GM12878 (cell line): ENCODE measurements around the gene DDX10. TPM values are rescaled to one million over a fixed set of nuclear protein-coding genes. Genes with fewer than 3 reads are reported as not detected.

ENCODE experiments used
- ATAC-seq: fragments of 200-7000 bp; cut with Tn5 transposase; 3 replicates; pipeline ENCODE4 v1.9.1; 2020; ENCODE audit warnings: mild to moderate bottlenecking, moderate library complexity
- BruUV-seq: library from RNA; stranded (reverse); fragments of 400-500 nt; replicated peaks from 2 replicates; lab custom pipeline; 2021; lab: Mats Ljungman, UMichigan
- CTCF ChIA-PET: fragments of 300-600 bp; sonication (Branson Sonifier 250); formaldehyde crosslinking; extraction: SDS; loops from one replicate; lab custom pipeline; 2021; ENCODE audit warnings: inconsistent platforms; lab: Yijun Ruan, JAX
- POLR2A ChIA-PET: fragments of 350-600 bp; formaldehyde crosslinking; extraction: SDS; loops from one replicate; lab custom pipeline; 2021; ENCODE audit warnings: inconsistent platforms; lab: Charles Lee
- RAD21 ChIA-PET: fragments of 300-600 bp; sonication (Branson Sonifier 250); formaldehyde crosslinking; loops from one replicate; lab custom pipeline; 2023; ENCODE audit warnings: antibody characterized with exemption; ENCODE audit not compliant: unreplicated experiment; lab: Charles Lee
- SMC1A ChIA-PET: fragments of 300-600 bp; sonication (Branson Sonifier 250); formaldehyde crosslinking; loops from one replicate; lab custom pipeline; 2023; ENCODE audit not compliant: unreplicated experiment, uncharacterized antibody; lab: Charles Lee
- DNase-seq: peaks from one replicate; pipeline ENCODE4 v3.0.0-alpha.2; 2011; ENCODE audit warnings: low read depth, low spot score
- FAIRE-seq: peaks from 3 replicates; lab custom pipeline; 2011; peaks lifted over from hg19 to GRCh38; lab: Jason Lieb, UNC
- H2AFZ ChIP-seq: 2 replicates; pipeline ENCODE4 v1.6.0; 2011; ENCODE audit warnings: low read depth, low read length, control low read depth; ENCODE audit not compliant: control insufficient read depth
- H3K27ac ChIP-seq: 2 replicates; pipeline ENCODE4 v1.5.1; 2011; ENCODE audit warnings: control low read depth; ENCODE audit not compliant: control insufficient read depth, insufficient read depth
- H3K27me3 ChIP-seq, 2 experiments: replicated peaks in 1 of 2; 2 replicates each; pipeline versions ENCODE4 v1.6.0 to v1.6.1; 2011; ENCODE audit warnings: low read length in 1 of 2; ENCODE audit not compliant: control insufficient read depth in 2 of 2, insufficient read depth in 2 of 2
- H3K36me3 ChIP-seq, 2 experiments: 2 replicates each; pipeline ENCODE4 v1.5.1; 2011; ENCODE audit warnings: low read length in 1 of 2; ENCODE audit not compliant: control insufficient read depth in 2 of 2, insufficient read depth in 2 of 2
- H3K4me1 ChIP-seq: 2 replicates; pipeline ENCODE4 v1.6.1; 2011; ENCODE audit warnings: mild to moderate bottlenecking, low read length, moderate library complexity, mixed read lengths; ENCODE audit not compliant: control insufficient read depth, insufficient read depth
- H3K4me2 ChIP-seq: 2 replicates; pipeline ENCODE4 v1.6.0; 2011; ENCODE audit warnings: control low read depth; ENCODE audit not compliant: control insufficient read depth, insufficient read depth
- H3K4me3 ChIP-seq: fragments of 200-600 bp; sonication (generic); 2 replicates; pipeline ENCODE4 v1.5.1; 2016
- H3K79me2 ChIP-seq: 2 replicates; pipeline ENCODE4 v1.6.0; 2011; ENCODE audit warnings: low read length; ENCODE audit not compliant: control insufficient read depth, insufficient read depth
- H3K9ac ChIP-seq: 2 replicates; pipeline ENCODE4 v1.8.0; 2011; ENCODE audit warnings: low read length, control low read depth, mixed read lengths; ENCODE audit not compliant: control insufficient read depth, insufficient read depth
- H3K9me3 ChIP-seq: replicated peaks from 3 replicates; pipeline ENCODE4 v1.5.1; 2011; ENCODE audit warnings: mild to moderate bottlenecking, low read length; ENCODE audit not compliant: control insufficient read depth, insufficient read depth
- H4K20me1 ChIP-seq: 2 replicates; pipeline ENCODE4 v1.6.0; 2011; ENCODE audit not compliant: control insufficient read depth, insufficient read depth
- BCL11A ChIP-seq: IDR thresholded peaks from 2 replicates; pipeline ENCODE4 v1.6.1; 2011; ENCODE audit warnings: low read depth, low read length
- BCLAF1 ChIP-seq: fragments of 450-650 bp; IDR thresholded peaks from 2 replicates; pipeline ENCODE4 v1.6.1; 2017; ENCODE audit warnings: antibody characterized with exemption, mild to moderate bottlenecking, moderate library complexity
- CBFB ChIP-seq: IDR thresholded peaks from 2 replicates; pipeline ENCODE4 v1.6.1; 2016; ENCODE audit warnings: antibody characterized with exemption, low read depth
- POLR2A ChIP-seq: IDR thresholded peaks from 2 replicates; pipeline ENCODE4 v1.6.1; 2011; ENCODE audit warnings: low read depth, mild to moderate bottlenecking, low read length
- SIN3A ChIP-seq: IDR thresholded peaks from 2 replicates; pipeline ENCODE4 v1.6.1; 2012; ENCODE audit warnings: low read depth, low read length, improper control_type of control experiment
- SPI1 ChIP-seq: IDR thresholded peaks from 2 replicates; pipeline ENCODE4 v1.6.1; 2011; ENCODE audit warnings: low read depth, mild to moderate bottlenecking, low read length, moderate library complexity, borderline replicate concordance; ENCODE audit not compliant: insufficient read depth
- SRF ChIP-seq, 2 experiments: IDR thresholded peaks; 2 replicates each; pipeline ENCODE4 v1.6.1; 2011; ENCODE audit warnings: low read depth in 2 of 2, low read length in 2 of 2, mild to moderate bottlenecking in 1 of 2, moderate library complexity in 1 of 2
- STAT1 ChIP-seq: fragments of 450-650 bp; conservative IDR thresholded peaks from 2 replicates; pipeline ENCODE4 v1.6.1; 2014; ENCODE audit warnings: antibody characterized with exemption, mild to moderate bottlenecking
- SUZ12 ChIP-seq: fragments of 200-600 bp; sonication (generic); IDR thresholded peaks from one replicate; pipeline ENCODE4 v1.6.1; 2018; ENCODE audit warnings: antibody characterized with exemption, mild to moderate bottlenecking; ENCODE audit not compliant: unreplicated experiment
- YY1 ChIP-seq: IDR thresholded peaks from 2 replicates; pipeline ENCODE4 v1.6.1; 2011; ENCODE audit warnings: low read depth, mild to moderate bottlenecking, low read length
- WGBS: methylation state at CpG from one replicate; pipeline ENCODE4 v1.1.6; 2016; ENCODE audit warnings: low lambda C conversion rate; ENCODE audit not compliant: insufficient replicate concordance, insufficient coverage; ENCODE audit errors: missing lambda C conversion rate; 5-methylcytosine and 5-hydroxymethylcytosine counted together
- in situ Hi-C: fragments of 300-500 bp; cut with MboI; formaldehyde crosslinking; loops from 9 replicates; pipeline ENCODE4 v1.14.3; 2018; ENCODE audit warnings: mixed read lengths
- intact Hi-C: fragments of 100-400 bp; cut with micrococcal nuclease; formaldehyde crosslinking; loops from one replicate; pipeline ENCODE4 v1.14.2; 2022; ENCODE audit not compliant: unreplicated experiment
- polyA plus RNA-seq, 11 experiments: library from polyadenylated mRNA; depleted of rRNA in 4 of 11; unstranded in 6 of 11; stranded (reverse) in 5 of 11; fragments of >200 nt; fragmentation: Nextera tagmentation in 4 of 11; fragmentation: Illumina TruSeq in 1 of 11; extraction: Ambion mirVana in 4 of 11; extraction: Trizol in 1 of 11; gene quantifications; 1 replicate in 1 of 11; 2 replicates in 10 of 11; pipeline versions ENCODE4 v1.2.1 to v1.2.3, GENCODE V29; 2011 to 2016; ENCODE audit warnings: inconsistent platforms in 2 of 11, missing spikeins in 2 of 11, low read depth in 1 of 11
- total RNA-seq, 4 experiments: library from RNA; depleted of rRNA in 3 of 4; stranded (reverse); fragments of >200 nt in 3 of 4; fragmentation: Illumina TruSeq in 1 of 4; extraction: Trizol in 1 of 4; gene quantifications; 2 replicates each; pipeline versions ENCODE4 v1.2.1 to v1.2.3, GENCODE V29; 2013 to 2021

Gene DDX10
- total and polyA plus RNA-seq, 10 of the 15 experiments (the other 5 are each of a cell fraction or from before 2014, with no cell fraction given) = 20.9 to 51.5 (median 31.9) TPM

GRCh38 chr11:108913204-108913603 lies 248.3 kb downstream of the DDX10 start:
- Histone ChIP-seq H3K4me1 (no peaks in the 10 kb centered on the region), H3K36me3 (no peaks in the 10 kb centered on the region), H3K79me2 (no peaks in the 10 kb centered on the region), H2AFZ (no peak overlapping the region), H4K20me1 (no peaks in the 10 kb centered on the region), H3K4me3 (no peak overlapping the region), H3K9me3 (no peaks in the 10 kb centered on the region), H3K27me3 (no peaks in the 10 kb centered on the region), H3K4me2 (no peak overlapping the region), H3K9ac (no peak overlapping the region), H3K27ac (no peak overlapping the region)
- ChIA-PET CTCF (no interaction called here), SMC1A (interaction anchor here (2.9 kb wide), 1 partner anchor 11 kb away, joined by 18 read pairs; no protein-coding TSS in a partner anchor), RAD21 (no interaction called here), POLR2A (no interaction called here)
- intact Hi-C loops (no loop called here), in situ Hi-C loops (no loop called here)
- 96% methylated on average over 4 of the region's 4 CpGs for WGBS
- ATAC-seq (no peak), FAIRE-seq (no peak), DNase-seq (no peak)
- TF ChIP-seq SRF (IDR thresholded peaks at IDR 0.05; ENCODE audit: low read depth in 2 of 2, low read length in 2 of 2) = no peak
- TF ChIP-seq STAT1 = no peak
- TF ChIP-seq SUZ12 = no peak
- TF ChIP-seq POLR2A = no peak
- TF ChIP-seq BCLAF1 = no peak
- no peak for TF ChIP-seq BCL11A
- TF ChIP-seq YY1 = no peak
- no peak for TF ChIP-seq SIN3A
- TF ChIP-seq SPI1 = no peak
- TF ChIP-seq CBFB = no peak
- BruUV-seq = no TSS peak
